Hepatocyte (in vitro differentiated cells): Measurements from ENCODE around the gene C15orf61. TPM values are rescaled to one million over a fixed set of nuclear protein-coding genes. Genes with fewer than 3 reads are reported as not detected.

ENCODE experiments used
- DNase-seq: peaks from one replicate; pipeline ENCODE4 v3.0.0-alpha.2; 2016; ENCODE audit warnings: low spot score
- H2AFZ ChIP-seq: fragments of 200-600 bp; sonication (generic); 2 replicates; pipeline ENCODE4 v1.6.0; 2016; ENCODE audit warnings: antibody characterized with exemption, mild to moderate bottlenecking
- H3K27ac ChIP-seq: fragments of 200-600 bp; sonication (generic); 2 replicates; pipeline ENCODE4 v1.5.1; 2016; ENCODE audit warnings: mild to moderate bottlenecking
- H3K27me3 ChIP-seq: fragments of 200-600 bp; sonication (generic); 2 replicates; pipeline ENCODE4 v1.6.1; 2016
- H3K36me3 ChIP-seq: fragments of 200-600 bp; sonication (generic); replicated peaks from 2 replicates; pipeline ENCODE4 v1.5.1; 2016; ENCODE audit warnings: low read depth; ENCODE audit not compliant: insufficient read depth
- H3K4me1 ChIP-seq: fragments of 200-600 bp; sonication (generic); 2 replicates; pipeline ENCODE4 v1.5.1; 2016; ENCODE audit warnings: mild to moderate bottlenecking, moderate library complexity; ENCODE audit not compliant: insufficient read depth
- H3K4me2 ChIP-seq: fragments of 200-600 bp; sonication (generic); 2 replicates; pipeline ENCODE4 v1.6.0; 2016
- H3K4me3 ChIP-seq: fragments of 200-600 bp; sonication (generic); 2 replicates; pipeline ENCODE4 v1.5.1; 2016; ENCODE audit warnings: mild to moderate bottlenecking
- H3K79me2 ChIP-seq: fragments of 200-600 bp; sonication (generic); 2 replicates; pipeline ENCODE4 v1.6.0; 2017; ENCODE audit warnings: mild to moderate bottlenecking
- H3K9me2 ChIP-seq: fragments of 200-600 bp; sonication (generic); replicated peaks from 2 replicates; pipeline ENCODE4 v1.6.0; 2017; ENCODE audit warnings: mild to moderate bottlenecking; ENCODE audit not compliant: insufficient read depth
- H3K9me3 ChIP-seq: fragments of 200-600 bp; sonication (generic); 2 replicates; pipeline ENCODE4 v1.5.1; 2016; ENCODE audit warnings: low read depth, mild to moderate bottlenecking
- H4K20me1 ChIP-seq: fragments of 200-600 bp; sonication (generic); 2 replicates; pipeline ENCODE4 v1.6.0; 2016; ENCODE audit warnings: mild to moderate bottlenecking; ENCODE audit not compliant: insufficient read depth, poor library complexity, severe bottlenecking
- CTCF ChIP-seq: fragments of 200-600 bp; sonication (generic); IDR thresholded peaks from 2 replicates; pipeline ENCODE4 v1.5.1; 2016; ENCODE audit warnings: antibody characterized with exemption, mild to moderate bottlenecking; ENCODE audit not compliant: poor library complexity
- EZH2 ChIP-seq: fragments of 200-600 bp; sonication (generic); IDR thresholded peaks from 2 replicates; pipeline ENCODE4 v1.6.1; 2016; ENCODE audit warnings: antibody characterized with exemption, mild to moderate bottlenecking, borderline replicate concordance
- EZH2phosphoT487 ChIP-seq: fragments of 200-600 bp; sonication (generic); IDR thresholded peaks from one replicate; pipeline ENCODE4 v1.6.1; 2018; ENCODE audit warnings: antibody characterized with exemption, mild to moderate bottlenecking, low read depth, moderate library complexity; ENCODE audit not compliant: unreplicated experiment, severe bottlenecking
- WGBS: methylation state at CpG from one replicate; pipeline ENCODE4 v1.1.6; 2016; ENCODE audit warnings: low lambda C conversion rate; ENCODE audit errors: missing lambda C conversion rate; 5-methylcytosine and 5-hydroxymethylcytosine counted together
- polyA plus RNA-seq: library from polyadenylated mRNA; unstranded; fragments of >200 nt; fragmentation: Nextera tagmentation; extraction: Ambion mirVana; gene quantifications from 2 replicates; pipeline ENCODE4 v1.2.1, GENCODE V29; 2016
- total RNA-seq: library from RNA; depleted of rRNA; stranded (reverse); fragments of >200 nt; gene quantifications from 2 replicates; pipeline ENCODE4 v1.2.3, GENCODE V29; 2014

C15orf61 gene
- total and polyA plus RNA-seq, 2 experiments from 2014 or later: 7.6 to 8.4 TPM

GRCh38 chr15:67528513-67528912 is 7.6 kb downstream of the C15orf61 start:
- Histone ChIP-seq H3K4me2 (no peak overlapping the region), H3K27ac (no peak overlapping the region), H3K27me3 (no peaks in the 10 kb centered on the region), H3K79me2 (peaks cover 33% of the 10 kb centered on the region), H4K20me1 (no peaks in the 10 kb centered on the region), H3K9me3 (no peaks in the 10 kb centered on the region), H2AFZ (no peak overlapping the region), H3K4me3 (no peak overlapping the region), H3K4me1 (peaks cover 1% of the 10 kb centered on the region), H3K9me2 (no peaks in the 10 kb centered on the region), H3K36me3 (no peaks in the 10 kb centered on the region)
- TF ChIP-seq EZH2phosphoT487 (no peak), EZH2 (no peak), CTCF (no peak)
- WGBS: 79% methylated on average over 3 of the region's 3 CpGs
- no peak for DNase-seq

DNA sequence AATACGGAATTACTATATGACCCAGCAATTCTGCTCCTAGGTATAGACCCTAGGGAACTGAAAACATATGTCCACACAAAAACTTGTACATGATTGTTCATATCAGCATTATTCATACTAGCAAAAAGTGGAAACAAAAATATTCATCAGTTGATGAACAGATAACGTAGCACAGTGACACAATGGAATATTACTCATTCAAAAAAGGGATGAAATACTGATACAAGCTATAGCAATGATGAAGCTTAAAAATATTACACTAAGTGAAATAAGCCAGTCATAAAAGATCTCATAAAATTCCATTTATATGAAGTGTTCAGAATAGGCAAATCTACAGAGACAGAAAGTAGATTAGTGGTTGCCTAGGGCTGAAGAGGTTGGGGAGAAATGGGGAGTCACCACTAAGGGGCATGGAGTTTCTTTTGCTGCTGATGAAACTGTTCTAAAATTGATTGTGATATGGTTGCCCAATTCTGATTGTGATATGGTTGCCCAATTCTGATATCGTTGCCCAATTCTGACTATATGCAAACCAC is 10.5 kb downstream of the C15orf61 start:
- no peak for DNase-seq
- Histone ChIP-seq H3K27me3 (no peaks in the 10 kb centered on the region), H4K20me1 (no peaks in the 10 kb centered on the region), H2AFZ (no peak overlapping the region), H3K27ac (no peak overlapping the region), H3K9me2 (no peaks in the 10 kb centered on the region), H3K36me3 (no peaks in the 10 kb centered on the region), H3K9me3 (no peaks in the 10 kb centered on the region), H3K79me2 (peaks cover 4% of the 10 kb centered on the region), H3K4me2 (no peak overlapping the region), H3K4me3 (no peak overlapping the region), H3K4me1 (no peaks in the 10 kb centered on the region)
- 97% methylated on average over 3 of the region's 3 CpGs for WGBS
- TF ChIP-seq EZH2 (no peak), CTCF (no peak), EZH2phosphoT487 (no peak)

GRCh38 chr15:67533873-67534272 is 12.9 kb downstream of the C15orf61 start:
- Histone ChIP-seq H3K9me2 (no peaks in the 10 kb centered on the region), H3K36me3 (no peaks in the 10 kb centered on the region), H2AFZ (no peak overlapping the region), H3K79me2 (no peaks in the 10 kb centered on the region), H3K4me1 (no peaks in the 10 kb centered on the region), H4K20me1 (no peaks in the 10 kb centered on the region), H3K9me3 (no peaks in the 10 kb centered on the region), H3K27ac (no peak overlapping the region), H3K4me2 (no peak overlapping the region), H3K4me3 (no peak overlapping the region), H3K27me3 (no peaks in the 10 kb centered on the region)
- DNase-seq: no peak
- 83% methylated on average over 1 of the region's 1 CpG for WGBS
- TF ChIP-seq EZH2 (no peak), CTCF (no peak), EZH2phosphoT487 (no peak)
